Measurements from ENCODE around the gene WDR7. TPM values are rescaled to one million over a fixed set of nuclear protein-coding genes. Genes with fewer than 3 reads are reported as not detected.
A peak's percentile ranks its signal among the peaks of the same experiment; 100 is the strongest.

The WDR7 gene
- polyA plus RNA-seq, 3 donors = 10.5 to 14.1 (median 12.5) TPM

- DNase-seq (ENCODE audit: extremely low read depth in 1 of 11, low read depth in 9 of 11, low spot score in 4 of 11) = peak; percentile 4 to 26 (median 22)
These were observed 97.6 kb downstream of the WDR7 start for GRCh38 chr18:56748698-56749268.

- peak in 1 of 11 donors; percentile 0 for DNase-seq (ENCODE audit: extremely low read depth in 1 of 11, low read depth in 9 of 11, low spot score in 4 of 11)
These were observed 105.8 kb downstream of the WDR7 start for GRCh38 chr18:56756966-56757365.

GRCh38 chr18:56770097-56770496 lies 118.9 kb downstream of the WDR7 start:
- DNase-seq (ENCODE audit: extremely low read depth in 1 of 11, low read depth in 9 of 11, low spot score in 4 of 11) = no peak

- no peak for DNase-seq (ENCODE audit: extremely low read depth in 1 of 11, low read depth in 9 of 11, low spot score in 4 of 11)
These were observed 119.7 kb downstream of the WDR7 start for GRCh38 chr18:56770873-56771272.

- no peak for DNase-seq (ENCODE audit: extremely low read depth in 1 of 11, low read depth in 9 of 11, low spot score in 4 of 11)
These were observed 124.5 kb downstream of the WDR7 start for GRCh38 chr18:56775701-56776100.

GRCh38 chr18:56787390-56787789 lies 136.2 kb downstream of the WDR7 start:
- DNase-seq (ENCODE audit: extremely low read depth in 1 of 11, low read depth in 9 of 11, low spot score in 4 of 11) = no peak

- no peak for DNase-seq (ENCODE audit: extremely low read depth in 1 of 11, low read depth in 9 of 11, low spot score in 4 of 11)
These were observed 138.1 kb downstream of the WDR7 start for GRCh38 chr18:56789004-56789888.

GRCh38 chr18:56789889-56790180 lies 138.7 kb downstream of the WDR7 start:
- DNase-seq (ENCODE audit: extremely low read depth in 1 of 11, low read depth in 9 of 11, low spot score in 4 of 11) = no peak

GRCh38 chr18:56795381-56795780 lies 144.2 kb downstream of the WDR7 start:
- DNase-seq (ENCODE audit: extremely low read depth in 1 of 11, low read depth in 9 of 11, low spot score in 4 of 11) = no peak

- no peak for DNase-seq (ENCODE audit: extremely low read depth in 1 of 11, low read depth in 9 of 11, low spot score in 4 of 11)
These were observed 148.6 kb downstream of the WDR7 start for GRCh38 chr18:56799756-56800155.

- no peak for DNase-seq (ENCODE audit: extremely low read depth in 1 of 11, low read depth in 9 of 11, low spot score in 4 of 11)
These were observed 151.9 kb downstream of the WDR7 start for GRCh38 chr18:56803051-56803450.

- DNase-seq (ENCODE audit: extremely low read depth in 1 of 11, low read depth in 9 of 11, low spot score in 4 of 11) = no peak
These were observed 153.2 kb downstream of the WDR7 start for GRCh38 chr18:56804395-56804794.

GRCh38 chr18:56807901-56808300 lies 156.7 kb downstream of the WDR7 start:
- no peak for DNase-seq (ENCODE audit: extremely low read depth in 1 of 11, low read depth in 9 of 11, low spot score in 4 of 11)

GRCh38 chr18:56812674-56813073 lies 161.5 kb downstream of the WDR7 start:
- DNase-seq (ENCODE audit: extremely low read depth in 1 of 11, low read depth in 9 of 11, low spot score in 4 of 11) = no peak

- DNase-seq (ENCODE audit: extremely low read depth in 1 of 11, low read depth in 9 of 11, low spot score in 4 of 11) = no peak
These were observed 164.8 kb downstream of the WDR7 start for GRCh38 chr18:56815926-56816325.

- no peak for DNase-seq (ENCODE audit: extremely low read depth in 1 of 11, low read depth in 9 of 11, low spot score in 4 of 11)
These were observed 172.9 kb downstream of the WDR7 start for GRCh38 chr18:56823986-56824565.

GRCh38 chr18:56825321-56825720 lies 174.2 kb downstream of the WDR7 start:
- no peak for DNase-seq (ENCODE audit: extremely low read depth in 1 of 11, low read depth in 9 of 11, low spot score in 4 of 11)

GRCh38 chr18:56825878-56826277 lies 174.7 kb downstream of the WDR7 start:
- no peak for DNase-seq (ENCODE audit: extremely low read depth in 1 of 11, low read depth in 9 of 11, low spot score in 4 of 11)

GRCh38 chr18:56831988-56832387 lies 180.8 kb downstream of the WDR7 start:
- no peak for DNase-seq (ENCODE audit: extremely low read depth in 1 of 11, low read depth in 9 of 11, low spot score in 4 of 11)

GRCh38 chr18:56835331-56835730 lies 184.2 kb downstream of the WDR7 start:
- DNase-seq (ENCODE audit: extremely low read depth in 1 of 11, low read depth in 9 of 11, low spot score in 4 of 11) = no peak

- DNase-seq (ENCODE audit: extremely low read depth in 1 of 11, low read depth in 9 of 11, low spot score in 4 of 11) = no peak
These were observed 185.0 kb downstream of the WDR7 start for GRCh38 chr18:56836173-56836572.
